Activated naive CD4-positive, alpha-beta T cell treated with anti-CD3 and anti-CD28 coated beads, Interleukin-2, amount 50 U/mL, for 24 hours (primary cell): ENCODE measurements around the gene HHLA2.

Source experiments
- H3K27ac Mint-ChIP-seq: one replicate; pipeline ENCODE4 v1.8.0; 2021; ENCODE audit warnings: mild to moderate bottlenecking, mixed read lengths
- H3K27me3 Mint-ChIP-seq: one replicate; pipeline ENCODE4 v1.8.0; 2021; ENCODE audit warnings: mixed read lengths
- H3K36me3 Mint-ChIP-seq: one replicate; pipeline ENCODE4 v1.8.0; 2021; ENCODE audit warnings: mixed read lengths
- H3K4me1 Mint-ChIP-seq: one replicate; pipeline ENCODE4 v1.8.0; 2021; ENCODE audit warnings: mixed read lengths
- H3K4me3 Mint-ChIP-seq: one replicate; pipeline ENCODE4 v1.8.0; 2021; ENCODE audit warnings: mild to moderate bottlenecking, mixed read lengths
- H3K9me3 Mint-ChIP-seq: one replicate; pipeline ENCODE4 v1.8.0; 2021; ENCODE audit warnings: mixed read lengths

Gene HHLA2

DNA sequence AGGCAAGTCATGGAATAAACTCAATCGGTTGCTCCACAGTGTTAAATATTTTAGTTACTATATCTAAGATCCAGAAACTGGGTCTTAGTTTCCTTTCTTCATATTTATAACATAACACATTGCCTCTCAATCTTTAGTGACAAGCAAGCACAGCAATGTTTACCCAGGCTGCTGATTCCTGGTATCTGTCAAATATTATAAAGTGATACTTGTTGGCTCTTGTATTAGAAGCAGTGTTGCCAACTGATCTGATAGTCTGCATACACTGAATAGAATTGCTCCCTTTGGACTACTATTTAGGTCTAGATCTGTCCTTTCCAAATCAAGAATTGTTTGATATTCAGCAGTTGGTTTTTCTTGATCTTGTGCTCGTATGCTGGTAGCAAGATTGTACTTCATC lies 7.2 kb upstream of the HHLA2 start:
- Mint-ChIP-seq H3K27ac (no peak overlapping the region), H3K36me3 (peaks cover 1% of the 10 kb centered on the region), H3K27me3 (no peaks in the 10 kb centered on the region), H3K4me1 (peaks cover 43% of the 10 kb centered on the region), H3K4me3 (no peak overlapping the region), H3K9me3 (no peaks in the 10 kb centered on the region)

DNA sequence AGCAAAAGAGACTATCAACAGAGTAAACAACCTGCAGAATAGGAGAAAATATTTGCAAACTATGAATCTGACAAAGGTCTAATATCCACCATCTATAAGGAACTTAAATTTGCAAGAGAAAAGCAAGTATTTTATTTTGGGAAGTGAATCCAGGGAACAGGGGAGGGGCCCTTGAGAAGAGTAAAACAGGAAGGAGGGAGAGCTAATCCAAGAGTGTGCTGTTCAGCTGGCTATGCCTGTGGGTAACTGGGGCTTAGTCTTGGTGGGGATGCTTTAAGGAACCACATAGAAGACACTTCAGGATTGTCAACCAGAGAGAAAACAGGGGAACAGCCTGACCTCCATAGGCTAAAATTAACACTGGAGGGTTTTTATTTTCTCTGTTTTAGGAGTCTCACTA lies 3.9 kb upstream of the HHLA2 start:
- peaks cover 51% of the 10 kb centered on the region for H3K4me1 Mint-ChIP-seq
- no peaks in the 10 kb centered on the region for H3K9me3 Mint-ChIP-seq
- H3K27me3 Mint-ChIP-seq: no peaks in the 10 kb centered on the region
- no peaks in the 10 kb centered on the region for H3K36me3 Mint-ChIP-seq
- peak overlapping the region; percentile 0 for H3K4me3 Mint-ChIP-seq
- H3K27ac Mint-ChIP-seq: peak overlapping the region; percentile 74

- no peaks in the 10 kb centered on the region for H3K27me3 Mint-ChIP-seq
- peak overlapping the region; percentile 62 for H3K4me3 Mint-ChIP-seq
- peaks cover 51% of the 10 kb centered on the region for H3K4me1 Mint-ChIP-seq
- H3K9me3 Mint-ChIP-seq: no peaks in the 10 kb centered on the region
- H3K36me3 Mint-ChIP-seq: no peaks in the 10 kb centered on the region
- peak overlapping the region; percentile 74 for H3K27ac Mint-ChIP-seq
These were observed 3.4 kb upstream of the HHLA2 start for GRCh38 chr3:108292905-108293328.

DNA sequence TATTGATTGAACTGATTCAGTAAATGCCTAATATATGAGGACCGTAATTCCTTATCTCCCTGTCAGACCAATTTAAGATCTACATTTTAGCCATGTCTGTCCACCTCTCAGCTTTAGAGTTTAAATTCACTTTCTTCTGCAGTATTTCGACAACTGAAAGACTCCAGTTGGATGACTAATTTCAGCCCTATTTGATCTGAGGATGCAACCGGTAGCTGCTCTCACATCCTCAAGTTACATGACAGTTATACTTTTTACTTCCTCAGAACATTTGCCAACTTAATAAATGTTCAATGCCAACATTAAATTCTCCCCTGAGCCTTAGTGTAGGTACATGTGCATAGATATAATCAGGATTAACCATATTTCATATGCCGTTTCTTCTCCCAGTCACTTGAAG lies 2.5 kb upstream of the HHLA2 start:
- Mint-ChIP-seq H3K4me1 (peaks cover 51% of the 10 kb centered on the region), H3K9me3 (no peaks in the 10 kb centered on the region), H3K36me3 (no peaks in the 10 kb centered on the region), H3K27me3 (no peaks in the 10 kb centered on the region), H3K27ac (peak overlapping the region; percentile 87), H3K4me3 (peak overlapping the region; percentile 77)

DNA sequence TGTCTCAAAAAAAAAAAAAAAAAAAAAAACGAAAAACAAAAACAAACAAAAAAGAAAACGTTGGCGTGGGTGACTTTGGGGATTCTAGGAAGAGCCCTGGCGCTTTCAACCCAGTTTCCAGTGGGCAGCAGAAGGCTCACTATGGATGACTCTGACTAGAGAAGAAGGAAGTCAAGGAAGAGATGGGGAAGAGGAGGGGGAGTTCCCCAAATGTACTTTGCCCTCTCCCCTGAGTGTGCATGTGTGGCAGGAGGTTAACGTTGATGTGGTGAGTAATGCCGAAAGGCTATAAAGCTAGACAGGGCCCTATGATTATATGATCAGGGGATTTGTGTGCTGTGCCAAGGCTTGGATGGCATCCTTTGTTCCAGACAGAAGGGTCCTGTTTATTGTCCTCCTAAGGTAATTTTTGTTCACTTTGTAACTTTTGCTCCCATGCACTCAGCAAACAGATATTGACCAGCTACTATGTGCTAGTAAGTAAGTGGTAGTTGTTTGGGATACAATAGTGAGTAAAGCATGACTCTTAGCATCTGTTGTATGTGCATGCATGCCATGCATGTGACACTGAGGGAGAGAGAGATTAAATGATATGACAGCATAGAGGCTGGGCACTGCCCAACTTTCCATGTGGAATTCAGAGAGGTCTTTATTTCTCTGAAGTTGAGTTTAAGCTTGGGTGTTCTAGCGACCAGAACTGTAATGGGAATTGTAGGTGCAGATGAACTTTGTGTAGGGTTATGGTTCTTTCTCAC lies 750 bp upstream of the HHLA2 start:
- no peaks in the 10 kb centered on the region for H3K9me3 Mint-ChIP-seq
- H3K27ac Mint-ChIP-seq: no peak overlapping the region
- H3K4me3 Mint-ChIP-seq: no peak overlapping the region
- no peaks in the 10 kb centered on the region for H3K36me3 Mint-ChIP-seq
- H3K4me1 Mint-ChIP-seq: peaks cover 61% of the 10 kb centered on the region
- no peaks in the 10 kb centered on the region for H3K27me3 Mint-ChIP-seq

DNA sequence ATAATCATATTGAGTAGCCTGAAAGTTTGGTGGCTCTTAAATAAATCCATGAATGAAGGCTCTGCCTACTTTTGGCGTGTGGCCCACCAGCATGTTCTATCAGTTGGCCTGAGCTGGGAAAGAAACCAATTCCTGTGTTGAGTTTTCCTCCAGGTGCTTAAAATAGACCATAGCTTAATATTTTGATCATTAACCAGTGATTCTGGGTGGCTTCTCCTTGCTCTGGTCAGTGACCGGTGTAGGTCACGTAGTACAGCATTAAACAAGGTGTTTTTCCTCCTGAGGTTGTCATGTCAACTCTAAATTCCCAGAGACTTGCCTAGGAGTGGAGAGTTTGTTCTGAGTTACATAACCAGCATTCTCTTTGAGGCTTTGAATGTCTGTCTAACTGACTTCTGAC lies 1.3 kb downstream of the HHLA2 start:
- H3K4me3 Mint-ChIP-seq: no peak overlapping the region
- no peaks in the 10 kb centered on the region for H3K27me3 Mint-ChIP-seq
- H3K27ac Mint-ChIP-seq: no peak overlapping the region
- no peaks in the 10 kb centered on the region for H3K36me3 Mint-ChIP-seq
- no peaks in the 10 kb centered on the region for H3K9me3 Mint-ChIP-seq
- peaks cover 62% of the 10 kb centered on the region for H3K4me1 Mint-ChIP-seq

- no peaks in the 10 kb centered on the region for H3K36me3 Mint-ChIP-seq
- H3K4me1 Mint-ChIP-seq: peaks cover 62% of the 10 kb centered on the region
- H3K27ac Mint-ChIP-seq: no peak overlapping the region
- no peak overlapping the region for H3K4me3 Mint-ChIP-seq
- H3K9me3 Mint-ChIP-seq: no peaks in the 10 kb centered on the region
- no peaks in the 10 kb centered on the region for H3K27me3 Mint-ChIP-seq
These were observed 1.7 kb downstream of the HHLA2 start for GRCh38 chr3:108298056-108298455.

GRCh38 chr3:108300103-108300849 lies 3.9 kb downstream of the HHLA2 start:
- no peak overlapping the region for H3K4me3 Mint-ChIP-seq
- H3K9me3 Mint-ChIP-seq: no peaks in the 10 kb centered on the region
- H3K4me1 Mint-ChIP-seq: peaks cover 54% of the 10 kb centered on the region
- H3K36me3 Mint-ChIP-seq: no peaks in the 10 kb centered on the region
- no peaks in the 10 kb centered on the region for H3K27me3 Mint-ChIP-seq
- peak overlapping the region; percentile 56 for H3K27ac Mint-ChIP-seq

DNA sequence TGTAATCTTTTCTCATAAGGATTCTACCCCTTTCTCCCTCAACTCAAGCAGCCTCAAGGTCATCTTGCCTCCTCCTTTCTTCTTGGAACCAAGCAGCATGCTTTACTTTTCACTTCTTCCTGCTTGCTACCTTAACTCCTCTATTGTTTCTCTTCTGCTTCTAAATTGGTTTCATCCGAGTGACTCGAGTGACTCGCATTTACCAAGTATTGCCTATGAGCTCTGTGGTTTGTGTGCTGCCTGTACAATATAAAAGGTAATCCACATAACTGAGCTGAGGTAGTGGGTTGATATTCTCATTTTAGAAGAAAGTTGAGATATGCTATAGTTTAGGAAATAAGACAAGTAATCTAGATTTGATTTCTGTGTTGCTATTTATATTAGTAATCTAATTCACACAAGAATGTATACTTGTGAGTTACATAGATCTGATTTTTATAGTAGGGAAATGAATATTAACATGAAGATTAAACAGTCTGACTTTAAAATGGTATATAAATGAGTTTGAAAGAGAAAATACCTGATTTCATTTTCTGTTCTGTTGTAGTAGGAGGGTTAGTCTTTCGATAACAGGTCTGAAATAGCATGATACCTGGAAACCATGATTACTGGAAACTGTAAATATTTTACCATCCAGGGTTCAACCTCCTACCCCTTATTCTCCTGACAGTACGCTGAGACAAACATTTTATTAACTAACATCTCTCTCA lies 5.5 kb downstream of the HHLA2 start:
- Mint-ChIP-seq H3K36me3 (no peaks in the 10 kb centered on the region), H3K27me3 (no peaks in the 10 kb centered on the region), H3K4me1 (peaks cover 45% of the 10 kb centered on the region), H3K27ac (peak overlapping the region; percentile 97), H3K9me3 (no peaks in the 10 kb centered on the region), H3K4me3 (peak overlapping the region; percentile 88)

DNA sequence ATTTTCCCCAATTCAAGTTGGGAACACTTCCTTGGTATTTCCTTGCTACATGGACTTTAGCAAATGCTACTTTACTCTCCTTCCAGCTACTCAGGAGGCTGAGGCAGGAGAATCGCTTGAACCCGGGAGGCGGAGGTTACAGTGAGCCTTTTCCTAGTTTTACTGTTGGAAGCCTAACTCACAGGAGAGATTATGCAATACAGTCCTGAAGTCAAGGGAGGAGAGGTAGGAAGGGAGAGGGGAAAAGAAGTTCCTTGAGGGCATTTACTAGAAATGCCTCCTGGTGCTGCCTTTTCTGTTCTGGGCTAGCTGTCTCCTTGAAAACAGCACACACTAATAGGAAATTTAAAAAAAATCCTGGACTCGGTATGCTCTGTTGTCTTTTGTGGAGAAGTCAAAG lies 6.2 kb downstream of the HHLA2 start:
- H3K4me1 Mint-ChIP-seq: peaks cover 45% of the 10 kb centered on the region
- H3K4me3 Mint-ChIP-seq: peak overlapping the region; percentile 88
- no peaks in the 10 kb centered on the region for H3K9me3 Mint-ChIP-seq
- no peaks in the 10 kb centered on the region for H3K27me3 Mint-ChIP-seq
- no peaks in the 10 kb centered on the region for H3K36me3 Mint-ChIP-seq
- H3K27ac Mint-ChIP-seq: peak overlapping the region; percentile 97

DNA sequence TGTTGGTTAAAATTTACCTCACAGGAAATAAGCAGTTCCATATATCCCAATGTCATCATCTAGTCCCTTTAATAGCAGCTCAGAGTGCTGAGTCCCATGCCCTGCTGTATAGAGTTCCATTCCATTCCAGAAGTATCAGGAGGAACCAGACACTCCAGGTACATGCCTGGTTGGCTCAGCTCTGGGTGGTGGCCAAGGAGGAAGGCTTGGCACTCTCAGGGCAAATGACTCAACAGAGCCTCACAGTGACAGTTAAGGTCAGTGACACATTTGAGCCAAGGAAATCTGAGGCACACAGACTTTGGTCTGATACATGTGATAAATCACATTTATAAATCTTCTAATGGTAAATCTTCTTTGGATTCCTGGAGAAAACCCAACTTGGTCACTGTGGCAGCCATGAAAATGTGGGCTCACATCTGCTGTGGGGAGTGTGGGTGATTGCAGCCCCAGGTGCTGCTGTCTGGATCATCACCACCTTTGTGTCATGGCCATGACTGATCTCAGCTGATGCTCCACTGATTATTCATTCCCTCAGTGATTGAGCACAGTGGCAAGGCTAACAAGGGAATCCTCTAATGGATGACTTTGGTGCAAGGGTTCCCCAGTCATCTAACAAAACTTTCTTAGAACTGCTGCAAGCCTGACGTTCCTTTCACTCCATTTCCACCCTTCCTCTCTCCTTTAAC lies 9.3 kb downstream of the HHLA2 start:
- Mint-ChIP-seq H3K27me3 (no peaks in the 10 kb centered on the region), H3K9me3 (no peaks in the 10 kb centered on the region), H3K27ac (peak overlapping the region; percentile 9), H3K36me3 (no peaks in the 10 kb centered on the region), H3K4me1 (peaks cover 34% of the 10 kb centered on the region), H3K4me3 (no peak overlapping the region)

GRCh38 chr3:108311797-108312196 lies 15.4 kb downstream of the HHLA2 start:
- Mint-ChIP-seq H3K4me3 (no peak overlapping the region), H3K27me3 (peaks cover 2% of the 10 kb centered on the region), H3K9me3 (no peaks in the 10 kb centered on the region), H3K36me3 (no peaks in the 10 kb centered on the region), H3K4me1 (no peaks in the 10 kb centered on the region), H3K27ac (no peak overlapping the region)

DNA sequence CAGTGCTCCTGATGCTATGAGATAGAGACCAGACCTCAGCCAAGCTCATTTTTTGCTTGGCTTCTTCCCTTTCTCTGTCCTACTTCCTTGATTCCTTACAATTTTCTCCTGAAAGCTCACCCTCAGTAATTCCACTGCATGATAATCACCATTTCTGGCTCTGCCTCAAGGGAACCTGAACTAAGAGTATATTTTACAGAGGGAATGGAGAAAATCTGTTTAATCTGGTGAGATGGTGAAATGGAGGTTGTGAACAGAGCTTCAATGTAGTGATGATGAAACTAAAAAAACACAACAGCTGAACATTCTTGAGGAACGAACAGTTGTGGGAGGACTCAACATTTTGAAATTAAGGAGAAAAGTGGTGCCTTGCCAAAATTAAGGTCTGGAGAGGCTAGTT lies 16.3 kb downstream of the HHLA2 start:
- no peak overlapping the region for H3K27ac Mint-ChIP-seq
- H3K9me3 Mint-ChIP-seq: no peaks in the 10 kb centered on the region

DNA sequence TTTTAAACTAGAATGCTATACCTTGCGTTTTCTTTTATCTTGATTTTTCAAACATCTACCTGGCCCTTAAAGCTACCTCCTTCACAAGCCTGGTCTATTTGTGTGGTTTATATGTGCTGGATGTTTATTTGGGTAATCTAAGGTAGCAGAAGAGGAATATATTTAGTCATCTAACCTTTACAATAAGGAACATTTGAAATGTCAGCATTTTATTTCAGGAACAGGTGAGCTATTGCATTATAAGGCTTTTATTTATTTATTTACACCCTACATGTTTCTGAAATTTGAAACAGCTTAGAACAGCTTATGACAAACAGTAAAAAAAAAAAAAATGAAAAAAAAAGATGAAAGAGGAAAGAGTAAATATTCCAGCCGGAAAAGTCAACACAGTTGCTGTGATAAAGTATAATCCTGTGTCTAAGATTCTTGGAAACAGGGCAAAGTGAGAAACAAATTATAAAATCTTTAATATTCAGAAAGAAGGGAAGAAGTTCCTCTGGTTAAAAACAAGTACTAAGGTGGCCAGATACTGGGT lies 19.5 kb downstream of the HHLA2 start:
- Mint-ChIP-seq H3K27ac (no peak overlapping the region), H3K4me3 (no peak overlapping the region), H3K9me3 (no peaks in the 10 kb centered on the region), H3K4me1 (peaks cover 8% of the 10 kb centered on the region), H3K27me3 (peaks cover 2% of the 10 kb centered on the region), H3K36me3 (no peaks in the 10 kb centered on the region)

More for the DNA sequence above, 16.3 kb downstream of the HHLA2 start:
- Mint-ChIP-seq H3K4me3 (no peak overlapping the region), H3K27me3 (peaks cover 2% of the 10 kb centered on the region), H3K4me1 (no peaks in the 10 kb centered on the region), H3K36me3 (no peaks in the 10 kb centered on the region)

GRCh38 chr3:108319428-108320082 lies 23.2 kb downstream of the HHLA2 start:
- Mint-ChIP-seq H3K36me3 (peaks cover 2% of the 10 kb centered on the region), H3K27ac (no peak overlapping the region), H3K9me3 (no peaks in the 10 kb centered on the region), H3K4me1 (peaks cover 25% of the 10 kb centered on the region), H3K4me3 (no peak overlapping the region), H3K27me3 (no peaks in the 10 kb centered on the region)
